H54 (cell line): ENCODE results near the gene ZNF683.
"Not testable (repeated sequence)": the region's sequence is repeated elsewhere in the genome, so short reads cannot be mapped to it uniquely, and the experiment has no call there.

ENCODE experiments used
- DNase-seq: peaks from one replicate; pipeline ENCODE4 v3.0.0; 2011; ENCODE audit warnings: low spot score, mixed read lengths; ENCODE audit not compliant: insufficient read length
- FAIRE-seq: peaks from 3 replicates; lab custom pipeline; 2011; peaks lifted over from hg19 to GRCh38; lab: Jason Lieb, UNC
- POLR2A ChIP-seq: IDR thresholded peaks from 2 replicates; pipeline ENCODE4 v1.6.1; 2011; ENCODE audit warnings: low read depth, mild to moderate bottlenecking, low read length

The ZNF683 gene

GRCh38 chr1:26349188-26349876 lies 23.2 kb downstream of the ZNF683 start:
- FAIRE-seq (peak; percentile 88), DNase-seq (peak; percentile 64)
- TF ChIP-seq POLR2A, result no peak

DNA sequence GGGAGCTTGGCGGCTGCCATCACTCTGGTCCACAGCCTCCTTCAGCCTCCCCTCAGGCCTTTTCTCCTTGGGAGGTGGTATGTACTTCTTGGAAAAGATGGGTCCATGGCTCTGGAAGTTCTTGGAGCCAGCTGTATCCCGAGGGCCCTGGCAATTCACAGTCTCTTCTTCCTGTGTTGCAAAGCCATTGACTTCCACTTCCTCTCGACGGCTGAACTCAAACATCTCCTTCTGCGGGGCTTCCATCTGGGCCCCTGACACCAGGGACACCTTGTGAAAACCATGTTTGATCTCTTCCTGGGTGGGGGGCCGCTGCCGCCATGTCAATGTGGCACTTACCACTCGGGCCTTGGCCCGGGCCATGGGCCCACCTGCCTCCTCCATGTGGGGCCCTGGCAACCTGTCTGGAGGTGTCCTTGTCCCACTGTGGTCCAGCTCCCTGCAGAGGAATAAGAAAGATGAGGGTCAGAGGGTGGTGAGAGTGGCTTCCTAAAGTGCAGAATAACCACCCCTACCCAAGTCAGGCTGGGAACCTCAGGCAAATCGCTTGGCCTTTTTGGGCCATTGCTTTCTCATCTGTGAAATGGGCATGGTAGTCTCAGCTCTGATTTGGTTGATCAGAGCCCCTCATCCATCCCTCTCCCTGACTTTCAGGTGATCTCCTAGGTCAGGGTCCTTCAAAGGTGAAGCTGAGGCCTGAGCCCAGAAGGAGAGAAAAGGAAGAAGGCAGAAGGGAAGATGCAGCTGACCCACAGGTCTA lies 26.1 kb downstream of the ZNF683 start:
- no peak for FAIRE-seq
- TF ChIP-seq POLR2A, result no peak
- DNase-seq, result no peak

DNA sequence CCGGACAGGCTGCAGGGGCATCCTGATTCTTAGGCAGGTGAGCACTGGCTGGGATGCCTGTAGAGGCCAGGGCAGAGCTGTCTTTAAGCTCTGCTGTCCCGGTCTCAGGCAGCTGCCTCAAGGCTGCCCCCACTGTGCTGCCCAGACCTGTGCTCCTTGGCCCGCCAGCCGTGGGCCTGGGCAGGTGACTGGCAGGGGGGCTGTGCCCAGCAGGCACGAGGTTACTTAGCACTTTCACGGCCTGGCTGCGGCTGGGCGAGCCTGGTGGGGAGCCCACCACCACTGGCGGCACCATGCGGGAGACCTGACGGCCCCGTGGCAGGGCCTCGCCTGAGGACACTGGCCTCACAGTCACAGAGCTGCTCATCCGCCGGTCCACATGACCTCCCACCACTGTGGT lies 26.8 kb downstream of the ZNF683 start:
- FAIRE-seq, result no peak
- no peak for TF ChIP-seq POLR2A
- DNase-seq, result no peak

GRCh38 chr1:26344147-26344920 lies 28.2 kb downstream of the ZNF683 start:
- FAIRE-seq (no peak), DNase-seq (no peak)
- no peak for TF ChIP-seq POLR2A

- no peak for DNase-seq
- TF ChIP-seq POLR2A, result no peak
- FAIRE-seq, result no peak
These were observed 32.5 kb downstream of the ZNF683 start for GRCh38 chr1:26340047-26340481.

DNA sequence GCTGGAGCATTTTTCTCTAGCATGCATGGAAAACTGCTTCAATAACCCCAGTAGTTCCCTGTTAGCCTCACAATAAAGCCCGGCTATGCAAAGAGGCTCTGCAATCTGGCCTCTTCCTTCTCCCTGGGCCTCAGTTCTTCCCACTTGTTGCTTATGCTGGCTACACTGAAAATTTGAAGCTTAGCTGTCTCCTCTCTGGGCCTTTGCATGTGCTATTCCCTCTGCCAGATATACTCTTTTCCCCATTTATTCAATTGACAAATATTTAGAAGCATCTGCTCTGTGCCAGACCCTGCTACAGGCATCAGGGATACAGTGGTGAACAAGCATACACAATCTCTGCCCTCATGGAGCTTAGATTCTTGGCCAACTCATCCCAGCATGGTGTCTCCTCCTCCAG lies 33.9 kb downstream of the ZNF683 start:
- FAIRE-seq (no peak), DNase-seq (no peak)
- no peak for TF ChIP-seq POLR2A

- no peak for TF ChIP-seq POLR2A
- FAIRE-seq, result no peak
- no peak for DNase-seq
These were observed 34.9 kb downstream of the ZNF683 start for GRCh38 chr1:26337625-26338024.

DNA sequence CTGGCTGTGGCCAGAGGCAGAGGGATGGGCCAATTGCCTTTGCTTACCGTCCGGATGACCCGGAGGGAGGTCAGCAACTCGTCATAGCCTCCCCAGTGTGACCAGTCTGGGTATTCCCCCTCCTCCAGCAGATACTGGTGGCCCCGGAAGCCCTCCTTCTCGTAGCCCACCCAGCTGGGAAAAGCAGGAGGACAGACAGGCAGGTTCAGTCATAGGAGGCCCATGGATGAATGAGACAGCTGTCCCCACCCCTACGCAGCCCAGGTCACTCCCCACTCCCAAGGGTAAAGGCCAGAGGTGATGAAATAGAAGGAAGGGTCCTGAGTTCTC lies 35.4 kb downstream of the ZNF683 start:
- no peak for DNase-seq
- no peak for TF ChIP-seq POLR2A
- no peak for FAIRE-seq

DNA sequence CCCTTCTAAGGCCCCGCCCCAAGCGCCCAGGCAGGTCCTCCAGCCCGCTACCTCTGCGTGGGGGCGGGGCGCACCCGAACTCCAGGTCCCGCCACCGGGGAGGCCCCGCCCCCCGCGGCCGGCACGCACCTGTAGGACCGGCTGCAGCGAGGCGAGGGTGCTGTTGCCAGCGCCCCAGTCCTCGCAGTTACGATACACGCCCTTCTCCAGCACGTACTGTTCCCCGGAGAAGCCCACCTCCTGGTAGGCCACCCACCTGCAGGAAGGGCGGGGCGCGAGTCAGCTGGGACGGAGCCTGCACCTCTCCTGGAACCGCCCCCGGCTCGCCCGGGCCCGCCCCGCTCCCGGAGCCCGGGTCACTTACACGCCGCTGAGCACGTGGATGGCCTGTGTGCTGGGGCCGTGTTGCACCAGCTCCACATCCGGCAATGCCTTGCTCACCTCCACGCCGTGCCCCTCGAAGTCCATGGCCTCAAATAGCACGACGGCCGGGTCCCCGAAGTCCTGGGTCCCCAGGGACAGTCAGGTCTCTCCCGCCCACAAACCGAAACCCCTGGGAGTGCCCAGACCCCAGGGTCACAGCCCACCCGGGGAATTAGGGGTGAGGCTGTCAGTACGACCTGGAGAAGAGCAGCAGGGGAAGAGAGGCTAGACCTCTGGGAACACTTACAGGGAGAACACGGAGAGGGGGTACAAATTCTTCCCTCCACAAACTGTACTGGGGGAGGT lies 35.9 kb downstream of the ZNF683 start:
- FAIRE-seq (no peak), DNase-seq (peak; percentile 53)

GRCh38 chr1:26335774-26336476 lies 36.6 kb downstream of the ZNF683 start:
- DNase-seq (no peak), FAIRE-seq (no peak)
- no peak for TF ChIP-seq POLR2A

More for the DNA sequence above, 35.9 kb downstream of the ZNF683 start:
- TF ChIP-seq POLR2A, result no peak

DNA sequence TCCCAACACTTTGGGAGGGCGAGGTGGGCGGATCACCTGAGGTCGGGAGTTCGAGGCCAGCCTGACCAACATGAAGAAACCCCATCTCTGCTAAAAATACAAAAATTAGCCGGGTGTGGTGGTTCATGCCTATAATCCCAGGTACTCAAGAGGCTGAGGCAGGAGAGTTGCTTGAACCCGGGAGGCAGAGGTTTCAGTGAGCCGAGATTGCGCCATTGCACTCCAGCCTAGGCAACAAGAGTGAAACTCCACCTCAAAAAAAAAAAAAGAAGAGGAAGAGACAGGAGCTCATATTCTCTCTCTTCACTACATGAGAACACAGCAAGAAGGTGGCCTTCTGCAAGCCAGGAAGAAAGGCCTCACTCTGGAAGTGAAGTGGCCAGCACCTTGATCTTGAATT lies 39.2 kb downstream of the ZNF683 start:
- not testable (repeated sequence) for DNase-seq, FAIRE-seq

DNA sequence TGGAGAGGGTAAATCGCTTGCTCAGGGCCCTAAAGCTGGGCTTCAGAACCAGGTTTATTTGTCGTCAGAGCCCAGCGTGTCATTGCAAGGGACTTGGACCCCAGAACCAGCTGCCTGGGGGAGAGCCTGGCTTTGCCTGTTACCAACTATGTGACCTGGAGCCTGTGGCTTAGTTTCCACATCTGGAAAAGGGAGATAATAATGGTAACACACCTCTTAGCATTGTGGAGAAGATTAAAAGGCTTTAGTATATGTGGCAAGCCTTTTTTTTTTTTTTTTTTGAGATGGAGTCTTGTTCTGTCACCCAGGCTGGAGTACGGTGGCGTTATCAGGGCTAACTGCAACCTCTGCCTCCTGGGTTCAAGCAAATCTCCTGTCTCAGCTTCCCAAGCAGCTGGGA lies 42.3 kb downstream of the ZNF683 start:
- TF ChIP-seq POLR2A, result no peak
- DNase-seq (no peak), FAIRE-seq (no peak)

GRCh38 chr1:26329380-26329779 lies 43.2 kb downstream of the ZNF683 start:
- not testable (repeated sequence) for FAIRE-seq, DNase-seq
